Endothelial cell of umbilical vein (primary cell): ENCODE data around the gene ARSK.

Experiments used
- CTCF ChIP-seq, 2 donors: IDR thresholded peaks; 1 replicate in 1 of 2; 2 replicates in 1 of 2; pipeline ENCODE4 v1.5.1; 2011; ENCODE audit warnings: low read length in 2 of 2, mild to moderate bottlenecking in 2 of 2, moderate library complexity in 2 of 2, control low read depth in 1 of 2, inconsistent platforms in 1 of 2, low read depth in 1 of 2; ENCODE audit not compliant: insufficient read depth in 1 of 2; ENCODE audit errors: extremely low read depth in 1 of 2
- EZH2 ChIP-seq: IDR thresholded peaks from 2 replicates; pipeline ENCODE4 v1.6.1; 2012; ENCODE audit warnings: borderline replicate concordance, low read depth, mild to moderate bottlenecking, moderate library complexity, low read length, inconsistent platforms; ENCODE audit not compliant: severe bottlenecking
- MAX ChIP-seq: IDR thresholded peaks from 2 replicates; pipeline ENCODE4 v1.6.1; 2011; ENCODE audit not compliant: insufficient read depth, insufficient read length
- POLR2A ChIP-seq: IDR thresholded peaks from 2 replicates; pipeline ENCODE4 v1.6.1; 2012; ENCODE audit warnings: low read depth, mild to moderate bottlenecking, control low read depth, low read length

GRCh38 chr5:95633671-95634070 is 78.8 kb downstream of the ARSK start:
- no peak for TF ChIP-seq EZH2
- no peak for TF ChIP-seq CTCF (IDR thresholded peaks at IDR 0.05; ENCODE audit: extremely low read depth in 1 of 2, insufficient read depth in 1 of 2, low read depth in 1 of 2, low read length in 2 of 2)
- no peak for TF ChIP-seq POLR2A
- TF ChIP-seq MAX = no peak
